ENCODE data around the gene CSF2RB. TPM values are rescaled to one million over a fixed set of nuclear protein-coding genes. Genes with fewer than 3 reads are reported as not detected.

The CSF2RB gene
- total and polyA plus RNA-seq, 2 of the 13 experiments (the other 11 are each of a cell fraction or from before 2014, with no cell fraction given): not detected

GRCh38 chr22:36979016-36979910 lies 65.8 kb downstream of the CSF2RB start:
- no peak for ATAC-seq
- Histone ChIP-seq H4K20me1 (ENCODE audit: insufficient read depth, low read length) (no peaks in the 10 kb centered on the region), H3K4me2 (ENCODE audit: low read depth, low read length) (no peak overlapping the region), H3K4me3 (replicated peaks in 1 of 3; ENCODE audit: insufficient read depth in 1 of 3, low read depth in 2 of 3, low read length in 3 of 3) (no peak overlapping the region), H3K27me3 (ENCODE audit: control insufficient read depth in 1 of 2, insufficient read depth in 2 of 2, low read length in 2 of 2) (peaks cover 0 to 8% of the 10 kb centered on the region in 2 experiments; a peak in 1 of 5 replicates), H3K4me1 (ENCODE audit: insufficient read depth, low read length) (peaks cover 6% of the 10 kb centered on the region; the same call in 1 of the 2 replicates), H3K27ac (ENCODE audit: extremely low read length, insufficient read depth, low read length) (no peak overlapping the region), H3K9ac (ENCODE audit: insufficient read depth, low read depth, low read length) (no peak overlapping the region), H2AFZ (ENCODE audit: low read length) (no peak overlapping the region), H3K36me3 (replicated peaks in 1 of 2; ENCODE audit: control insufficient read depth in 1 of 2, insufficient read depth in 2 of 2, low read length in 2 of 2) (no peaks in the 10 kb centered on the region), H3K9me3 (ENCODE audit: low read length) (no peaks in the 10 kb centered on the region), H3K79me2 (ENCODE audit: insufficient read depth, low read length) (no peaks in the 10 kb centered on the region)
- in situ Hi-C loops (cut with HindIII; ENCODE audit: extremely low pct_ligation_motif_present, low pct_unique_long_range_greater_than_20kb): loop anchor here (10.0 kb wide), 1 partner anchor 124 kb away; no protein-coding TSS in a partner anchor
- no peak for FAIRE-seq
- CTCF ChIA-PET (ENCODE audit: low intra/inter-chr PET ratio, low total read pairs): interaction anchor here (1.6 to 2.2 kb wide), 2 partner anchors 65 to 222 kb away, joined by 5 to 6 read pairs; no protein-coding TSS in a partner anchor
- no peak for TF ChIP-seq ZNF180 (CRISPR knock-in tag; IDR thresholded peaks at IDR 0.05; ENCODE audit: borderline replicate concordance, low read depth)
- no peak for TF ChIP-seq HMG20A (CRISPR knock-in tag; IDR thresholded peaks at IDR 0.05; ENCODE audit: borderline replicate concordance)
- no peak for TF ChIP-seq SIX1 (CRISPR knock-in tag; IDR thresholded peaks at IDR 0.05; ENCODE audit: borderline replicate concordance)
- no peak for TF ChIP-seq HOXD1 (CRISPR knock-in tag; IDR thresholded peaks at IDR 0.05)
- TF ChIP-seq ZSCAN22 (CRISPR knock-in tag; IDR thresholded peaks at IDR 0.05): no peak
- TF ChIP-seq ISL2 (CRISPR knock-in tag; IDR thresholded peaks at IDR 0.05): no peak
- no peak for TF ChIP-seq RNF219 (CRISPR knock-in tag; IDR thresholded peaks at IDR 0.05)
- TF ChIP-seq ZNF747 (CRISPR knock-in tag; IDR thresholded peaks at IDR 0.05; ENCODE audit: borderline replicate concordance): no peak
- no peak for TF ChIP-seq ZNF780A (CRISPR knock-in tag; IDR thresholded peaks at IDR 0.05)
- TF ChIP-seq ZNF281 (CRISPR knock-in tag; IDR thresholded peaks at IDR 0.05; ENCODE audit: borderline replicate concordance): no peak
- no peak for TF ChIP-seq ZNF382 (CRISPR knock-in tag; IDR thresholded peaks at IDR 0.05; ENCODE audit: borderline replicate concordance)
- TF ChIP-seq KDM3A (CRISPR knock-in tag; IDR thresholded peaks at IDR 0.05; ENCODE audit: low read depth): no peak
- no peak for TF ChIP-seq YY1 (IDR thresholded peaks at IDR 0.05; ENCODE audit: insufficient read depth, insufficient replicate concordance, low read depth, low read length)
- no peak for TF ChIP-seq FOXP1 (IDR thresholded peaks at IDR 0.05)
- no peak for TF ChIP-seq FOXP1 (CRISPR knock-in tag; IDR thresholded peaks at IDR 0.05)
- no peak for TF ChIP-seq RXRB (CRISPR knock-in tag; IDR thresholded peaks at IDR 0.05; ENCODE audit: borderline replicate concordance)
- no peak for TF ChIP-seq ERF (CRISPR knock-in tag; IDR thresholded peaks at IDR 0.05)
- no peak for TF ChIP-seq ZMYM2 (CRISPR knock-in tag; IDR thresholded peaks at IDR 0.05)
- no peak for TF ChIP-seq ZNF317 (CRISPR knock-in tag; IDR thresholded peaks at IDR 0.05)
- no peak for DNase-seq (ENCODE audit: low spot score)
- no TSS peak for BruUV-seq (replicated peaks)
- POLR2A ChIA-PET: interaction anchor here (0.8 kb wide), 1 partner anchor 34 kb away, joined by 4 read pairs; no protein-coding TSS in a partner anchor
- intact Hi-C loops (cut with micrococcal nuclease; ENCODE audit: unreplicated experiment): loop anchor here (2.0 to 5.0 kb wide), 2 partner anchors 122 to 197 kb away; no protein-coding TSS in a partner anchor
- WGBS (ENCODE audit: low lambda C conversion rate): 57% methylated on average over 13 of the region's 13 CpGs

Measured in HepG2 (cell line).